ENCODE results near the gene WDR19.

The WDR19 gene

GRCh38 chr4:39305912-39306677, 123.8 kb downstream of the WDR19 start:
- no peak for FAIRE-seq

GRCh38 chr4:39308611-39309010, 126.3 kb downstream of the WDR19 start:
- FAIRE-seq = no peak

DNA sequence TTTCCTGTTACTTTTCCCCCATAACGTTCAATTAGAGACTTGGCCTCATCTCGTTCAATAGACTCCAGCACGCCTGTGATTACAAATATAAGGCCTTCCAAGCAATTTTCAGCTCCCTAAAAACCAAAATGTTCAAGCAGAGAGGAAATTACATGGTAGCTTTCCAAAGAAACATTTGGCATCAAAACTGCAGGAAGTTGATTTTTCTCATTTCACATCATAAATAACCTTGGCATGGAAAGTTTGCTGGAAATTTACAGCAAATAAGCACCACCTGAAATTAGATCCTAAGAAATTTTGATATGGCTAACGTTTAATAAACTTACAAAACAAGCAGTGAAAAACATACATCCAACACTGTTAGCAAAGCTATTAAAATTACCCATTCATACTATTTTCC, 130.5 kb downstream of the WDR19 start:
- FAIRE-seq = no peak

- no peak for FAIRE-seq
These were observed 137.3 kb downstream of the WDR19 start for GRCh38 chr4:39319676-39320075.

DNA sequence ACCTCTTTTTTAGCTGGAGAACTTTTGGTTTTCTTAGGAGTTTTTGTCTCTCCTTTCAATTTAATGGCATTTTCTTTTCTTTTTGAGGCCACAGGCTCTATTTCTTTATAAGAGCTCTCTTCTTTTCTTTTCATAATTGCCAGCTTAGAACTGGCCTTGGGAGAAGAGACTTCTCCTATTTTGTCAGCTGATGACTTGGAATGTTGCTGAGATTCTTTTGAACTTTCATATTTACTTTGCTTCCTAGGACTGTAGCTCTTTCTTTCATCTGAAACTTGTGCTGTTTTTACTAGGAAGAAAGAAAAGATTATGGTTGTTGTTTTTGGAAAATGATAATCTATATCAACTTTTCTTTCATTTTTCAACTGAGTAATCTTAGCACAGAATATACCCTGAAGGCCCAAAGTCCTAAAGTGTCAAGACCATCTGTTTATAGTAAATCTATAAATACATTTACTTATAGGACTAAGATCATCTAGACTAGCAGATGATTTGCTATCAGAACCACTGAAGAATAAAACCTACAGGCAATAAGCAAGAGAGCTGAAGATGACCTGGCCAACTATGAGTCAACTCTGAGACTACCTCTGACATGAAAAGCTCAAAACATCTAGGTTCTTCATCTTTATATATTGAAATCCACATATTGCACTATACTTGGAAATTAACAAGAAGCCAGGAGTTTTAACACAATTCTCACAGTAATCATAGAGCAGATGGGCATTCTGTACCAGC, 138.2 kb downstream of the WDR19 start:
- no peak for FAIRE-seq

GRCh38 chr4:39323821-39324220, 141.5 kb downstream of the WDR19 start:
- FAIRE-seq = no peak

DNA sequence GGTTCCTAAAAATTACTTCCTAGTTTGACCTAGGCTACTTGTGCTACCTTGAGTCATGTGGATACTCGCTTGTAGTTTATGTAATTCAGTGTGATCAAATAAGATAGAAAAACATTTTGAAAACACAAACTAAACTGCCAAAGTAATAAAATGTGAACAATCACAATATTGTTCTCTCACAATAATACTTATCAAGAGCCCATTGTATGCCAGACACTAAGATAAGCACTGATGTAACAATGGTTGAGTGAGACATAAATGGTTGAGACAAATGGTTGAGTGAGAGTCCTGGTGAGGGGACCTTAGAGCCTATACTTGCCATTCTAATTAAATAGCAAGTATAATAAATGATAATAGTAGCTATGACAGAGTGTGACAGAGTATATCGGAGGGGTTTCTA, 142.1 kb downstream of the WDR19 start:
- no peak for FAIRE-seq

- no peak for FAIRE-seq
These were observed 142.7 kb downstream of the WDR19 start for GRCh38 chr4:39324897-39325613.

DNA sequence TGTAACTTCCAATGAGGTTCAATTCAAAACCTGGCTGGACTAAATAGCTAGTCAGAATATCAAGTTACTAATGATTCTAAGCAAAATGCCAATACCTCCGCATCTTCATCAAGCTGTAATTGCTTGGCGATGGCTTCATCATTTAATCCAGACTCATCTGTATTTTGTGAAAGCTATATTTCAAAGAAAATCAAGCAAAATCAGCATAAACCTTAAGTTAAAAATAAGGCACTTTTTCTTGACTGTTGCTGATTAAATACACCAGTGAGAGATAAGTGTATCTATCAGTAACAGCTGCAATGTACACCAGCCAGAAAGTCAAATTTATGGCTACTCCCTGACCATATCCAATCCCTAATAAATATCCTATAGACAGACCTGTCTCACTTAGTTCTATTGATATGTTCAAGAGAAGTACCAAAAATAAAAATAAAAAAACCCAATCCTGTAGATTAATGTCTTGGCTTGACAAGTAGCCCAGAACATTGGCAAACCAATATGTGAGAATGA, 144.2 kb downstream of the WDR19 start:
- no peak for FAIRE-seq

GRCh38 chr4:39330353-39330752, 148.0 kb downstream of the WDR19 start:
- no peak for FAIRE-seq

DNA sequence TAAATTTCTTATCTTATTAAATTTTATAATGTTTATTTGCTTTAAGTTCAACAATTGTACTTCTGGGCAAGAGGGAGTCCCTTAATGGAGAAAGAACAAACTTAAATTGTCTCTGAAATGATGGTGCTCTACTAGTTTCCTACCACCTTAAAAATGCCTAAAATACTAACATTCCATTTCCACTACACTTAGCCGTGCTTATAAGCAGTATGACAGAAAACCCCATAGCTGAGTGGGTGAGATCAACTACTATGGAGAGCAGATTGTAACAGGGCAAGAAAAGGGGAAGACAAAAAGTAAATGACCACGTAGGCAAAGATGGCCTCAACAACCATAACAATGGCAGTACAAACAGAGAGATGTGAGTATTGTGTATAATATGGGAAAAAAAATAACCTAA, 148.9 kb downstream of the WDR19 start:
- FAIRE-seq = no peak
